IMR-90 (cell line): Measurements from ENCODE around the gene CST2. TPM values are rescaled to one million over a fixed set of nuclear protein-coding genes. Genes with fewer than 3 reads are reported as not detected.

Experiments used
- ATAC-seq: fragments of 200-7000 bp; cut with Tn5 transposase; 2 replicates; pipeline ENCODE4 v1.9.1; 2020; ENCODE audit warnings: low read depth, mild to moderate bottlenecking, moderate library complexity
- BruUV-seq: library from RNA; stranded (reverse); fragments of 400-500 nt; replicated peaks from 2 replicates; lab custom pipeline; 2021; lab: Mats Ljungman, UMichigan
- CTCF ChIA-PET: fragments of 300-600 bp; formaldehyde crosslinking; extraction: SDS; loops from one replicate; lab custom pipeline; 2021; ENCODE audit warnings: antibody characterized with exemption; lab: Yijun Ruan, JAX
- POLR2A ChIA-PET: fragments of 300-600 bp; sonication (Branson Sonifier 250); formaldehyde crosslinking; loops from one replicate; lab custom pipeline; 2022; ENCODE audit warnings: antibody characterized with exemption; ENCODE audit not compliant: unreplicated experiment; lab: Charles Lee
- DNase-seq: peaks from one replicate; pipeline ENCODE4 v3.0.0; 2013
- H2AFZ ChIP-seq: replicated peaks from 2 replicates; pipeline ENCODE3; 2013; ENCODE audit warnings: low read length, mild to moderate bottlenecking; ENCODE audit not compliant: poor library complexity
- H2AK5ac ChIP-seq: 2 replicates; pipeline ENCODE4 v1.6.1; 2013; ENCODE audit warnings: low read depth, low read length, inconsistent platforms
- H2AK9ac ChIP-seq: replicated peaks from 2 replicates; pipeline ENCODE3; 2013; ENCODE audit warnings: mild to moderate bottlenecking, low read depth, low read length, moderate library complexity; ENCODE audit not compliant: poor library complexity
- H2BK120ac ChIP-seq: 2 replicates; pipeline ENCODE4 v1.6.1; 2013; ENCODE audit warnings: low read depth, low read length, inconsistent platforms
- H2BK15ac ChIP-seq: 3 replicates; pipeline ENCODE4 v1.6.1; 2013; ENCODE audit warnings: low read depth, low read length, inconsistent platforms
- H2BK20ac ChIP-seq: 2 replicates; pipeline ENCODE4 v1.6.1; 2013; ENCODE audit warnings: low read depth, mild to moderate bottlenecking, inconsistent platforms, low read length, moderate library complexity
- H2BK5ac ChIP-seq: 2 replicates; pipeline ENCODE4 v1.6.1; 2013; ENCODE audit warnings: mild to moderate bottlenecking, low read depth, low read length, inconsistent platforms; ENCODE audit not compliant: poor library complexity, severe bottlenecking
- H3K14ac ChIP-seq: replicated peaks from 2 replicates; pipeline ENCODE4 v1.6.1; 2013; ENCODE audit warnings: low read depth, low read length, inconsistent platforms
- H3K18ac ChIP-seq: 2 replicates; pipeline ENCODE4 v1.6.1; 2013; ENCODE audit warnings: low read depth, low read length, control low read depth
- H3K23ac ChIP-seq: 2 replicates; pipeline ENCODE4 v1.6.1; 2013; ENCODE audit warnings: low read depth, low read length, inconsistent platforms
- H3K27ac ChIP-seq: 2 replicates; pipeline ENCODE4 v1.5.1; 2013; ENCODE audit warnings: mild to moderate bottlenecking, control low read depth, low read length; ENCODE audit not compliant: insufficient read depth
- H3K27me3 ChIP-seq: 2 replicates; pipeline ENCODE4 v1.6.1; 2013; ENCODE audit warnings: low read length; ENCODE audit not compliant: control insufficient read depth, insufficient read depth
- H3K36me3 ChIP-seq: 2 replicates; pipeline ENCODE4 v1.6.1; 2013; ENCODE audit warnings: low read length, mixed read lengths; ENCODE audit not compliant: control insufficient read depth, insufficient read depth
- H3K4ac ChIP-seq: 2 replicates; pipeline ENCODE4 v1.6.1; 2013; ENCODE audit warnings: low read depth, low read length, inconsistent platforms
- H3K4me1 ChIP-seq: 2 replicates; pipeline ENCODE4 v1.6.1; 2013; ENCODE audit warnings: low read length, mixed read lengths; ENCODE audit not compliant: control insufficient read depth, insufficient read depth
- H3K4me2 ChIP-seq: 2 replicates; pipeline ENCODE4 v1.6.1; 2013; ENCODE audit warnings: low read depth, mild to moderate bottlenecking, control low read depth, low read length, moderate library complexity
- H3K4me3 ChIP-seq: 2 replicates; pipeline ENCODE4 v1.5.1; 2013; ENCODE audit warnings: low read depth, mild to moderate bottlenecking, control low read depth, low read length, moderate library complexity; ENCODE audit not compliant: insufficient read depth
- H3K56ac ChIP-seq: 2 replicates; pipeline ENCODE4 v1.6.1; 2013; ENCODE audit warnings: low read length, inconsistent platforms; ENCODE audit not compliant: insufficient read depth; ENCODE audit errors: extremely low read depth
- H3K79me1 ChIP-seq, 2 experiments: 2 replicates each; pipeline ENCODE4 v1.6.1; 2013; ENCODE audit warnings: low read length in 2 of 2, inconsistent platforms in 1 of 2, low read depth in 1 of 2
- H3K9ac ChIP-seq: 2 replicates; pipeline ENCODE4 v1.6.1; 2013; ENCODE audit warnings: low read depth, low read length, control low read depth
- H3K9me1 ChIP-seq: 2 replicates; pipeline ENCODE4 v1.6.1; 2013; ENCODE audit warnings: low read length, inconsistent platforms; ENCODE audit not compliant: insufficient read depth
- H3K9me3 ChIP-seq: 2 replicates; pipeline ENCODE4 v1.6.1; 2013; ENCODE audit warnings: low read length; ENCODE audit not compliant: control insufficient read depth, insufficient read depth
- H4K20me1 ChIP-seq: 2 replicates; pipeline ENCODE4 v1.6.1; 2013; ENCODE audit warnings: low read length, inconsistent platforms; ENCODE audit not compliant: insufficient read depth
- H4K5ac ChIP-seq: 2 replicates; pipeline ENCODE4 v1.6.1; 2013; ENCODE audit warnings: mild to moderate bottlenecking, low read depth, low read length, control low read depth
- H4K8ac ChIP-seq, 2 experiments: 2 replicates each; pipeline ENCODE4 v1.6.1; 2013; ENCODE audit warnings: low read depth in 2 of 2, low read length in 2 of 2, control low read depth in 1 of 2, inconsistent platforms in 1 of 2
- H4K91ac ChIP-seq: 2 replicates; pipeline ENCODE4 v1.6.1; 2013; ENCODE audit warnings: low read depth, low read length, inconsistent platforms; ENCODE audit not compliant: insufficient read depth
- FOS ChIP-seq: fragments of 150-350 bp; IDR thresholded peaks from 2 replicates; pipeline ENCODE4 v1.6.1; 2016; ENCODE audit warnings: low read depth, low read length
- MAFK ChIP-seq: IDR thresholded peaks from 2 replicates; pipeline ENCODE4 v1.6.1; 2012; ENCODE audit warnings: low read depth, low read length, improper control_type of control experiment
- WGBS, 2 experiments: methylation state at CpG; one replicate each; pipeline versions ENCODE4 v1.1.5 to v1.1.7; 2013; ENCODE audit warnings: missing lambda C conversion rate in 2 of 2; ENCODE audit not compliant: insufficient read length in 1 of 2; ENCODE audit errors: extremely low coverage in 2 of 2; 5-methylcytosine and 5-hydroxymethylcytosine counted together
- dilution Hi-C: fragments of 300-500 bp; cut with HindIII; formaldehyde crosslinking; loops from one replicate; pipeline ENCODE4 v1.14.3; 2018; ENCODE audit warnings: low sequenced_read_pairs; ENCODE audit not compliant: unreplicated experiment
- in situ Hi-C: fragments of 300-500 bp; cut with MboI; formaldehyde crosslinking; loops from 3 replicates; pipeline ENCODE4 v1.14.3; 2019; ENCODE audit warnings: low sequenced_read_pairs, inconsistent platforms, mixed read lengths
- intact Hi-C: fragments of 100-400 bp; cut with micrococcal nuclease; formaldehyde crosslinking; loops from 2 replicates; pipeline ENCODE4 v1.10.0; 2022
- polyA plus RNA-seq, 3 experiments: library from polyadenylated mRNA; depleted of rRNA; stranded (reverse); fragments of >200 nt; gene quantifications; 2 replicates each; pipeline ENCODE4 v1.2.3, GENCODE V29; 2012; ENCODE audit warnings: low replicate concordance in 1 of 3
- total RNA-seq: library from RNA; depleted of rRNA; stranded (reverse); fragments of >200 nt; gene quantifications from 2 replicates; pipeline ENCODE4 v1.2.3, GENCODE V29; 2012

CST2 gene
- total and polyA plus RNA-seq, 2 of the 4 experiments (the other 2 are of a cell fraction): not detected

DNA sequence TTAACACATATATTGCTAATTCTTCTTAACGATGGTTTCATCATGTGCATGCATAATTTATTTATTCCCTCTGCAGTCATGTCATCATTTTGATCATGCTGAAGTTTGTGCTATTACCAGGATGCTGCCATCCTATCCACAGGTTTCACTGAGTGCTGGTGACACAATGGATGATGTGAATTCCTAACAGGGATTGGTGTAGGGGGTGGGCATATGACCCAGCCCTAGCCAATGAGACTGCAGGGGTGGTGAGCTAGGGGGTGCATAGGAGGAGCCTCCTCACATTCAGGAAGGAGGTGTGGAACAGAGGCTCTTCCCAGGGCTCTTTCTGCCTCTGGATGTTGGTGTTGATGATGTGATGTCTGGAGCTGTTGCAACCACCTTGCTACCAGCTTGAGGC is 45.5 kb upstream of the CST2 start:
- dilution Hi-C loops: no loop called here
- Histone ChIP-seq H3K9ac (no peak overlapping the region), H4K5ac (no peak overlapping the region), H4K8ac (no peak overlapping the region), H3K14ac (no peak overlapping the region), H3K18ac (no peak overlapping the region), H3K4ac (no peak overlapping the region), H4K91ac (no peak overlapping the region), H2AK9ac (no peak overlapping the region), H2AK5ac (no peak overlapping the region), H3K56ac (no peak overlapping the region), H3K27me3 (no peaks in the 10 kb centered on the region), H2BK5ac (no peak overlapping the region), H3K4me3 (no peak overlapping the region), H3K9me1 (no peaks in the 10 kb centered on the region), H3K79me1 (no peaks in the 10 kb centered on the region), H2AFZ (no peak overlapping the region), H3K36me3 (no peaks in the 10 kb centered on the region), H3K4me1 (no peaks in the 10 kb centered on the region), H2BK120ac (no peak overlapping the region), H2BK15ac (no peak overlapping the region), H4K20me1 (no peaks in the 10 kb centered on the region), H3K27ac (no peak overlapping the region), H3K4me2 (no peak overlapping the region), H3K23ac (no peak overlapping the region), H3K9me3 (no peaks in the 10 kb centered on the region), H2BK20ac (no peak overlapping the region)
- CTCF ChIA-PET: no interaction called here
- intact Hi-C loops: no loop called here
- WGBS, 2 experiments: no CpG with 5 or more reads among the region's 1 CpG
- DNase-seq (no peak), ATAC-seq (no peak)
- TF ChIP-seq MAFK (no peak), FOS (no peak)
- no TSS peak for BruUV-seq
- POLR2A ChIA-PET: no interaction called here
- in situ Hi-C loops: no loop called here
